Measurements from ENCODE around the gene OR1F1. TPM values are rescaled to one million over a fixed set of nuclear protein-coding genes. Genes with fewer than 3 reads are reported as not detected.

Gene OR1F1
- total RNA-seq (2022; extraction: Qiagen RNA extraction): 0.24 to 0.60 TPM (median 0.40 TPM) in 5 replicates

GRCh38 chr16:3187798-3188674, at the start of gene OR1F1:
TSS of gene OR1F1 (plus strand) at chr16:3188204.

GRCh38 chr16:3234857-3235561, 47.0 kb downstream of the OR1F1 start, which contains the start of gene ZNF200:
TSS of gene ZNF200 (minus strand) at chr16:3235158. CDS start at chr16:3233755, 1,403 bp downstream.

Other genes starting within 250 kb of the OR1F1 start
- gene KREMEN2, start 223.9 kb upstream of the OR1F1 start, total RNA-seq (2022; extraction: Qiagen RNA extraction): 0.74 to 2.4 TPM (median 2.2 TPM) in 5 replicates
- 29.3 to 49.0 TPM (median 45.3 TPM) in 5 replicates for gene PAQR4, start 218.9 kb upstream of the OR1F1 start, total RNA-seq (2022; extraction: Qiagen RNA extraction)
- 58.3 to 101 TPM (median 92.1 TPM) in 5 replicates for gene PKMYT1, start 207.8 kb upstream of the OR1F1 start, total RNA-seq (2022; extraction: Qiagen RNA extraction)
- gene CLDN9, start 175.3 kb upstream of the OR1F1 start, total RNA-seq (2022; extraction: Qiagen RNA extraction): 0.30 to 0.52 TPM (median 0.35 TPM) in 5 replicates
- gene CLDN6, start 170.0 kb upstream of the OR1F1 start, total RNA-seq (2022; extraction: Qiagen RNA extraction): 0.30 to 0.53 TPM (median 0.35 TPM) in 5 replicates
- gene TNFRSF12A, start 167.8 kb upstream of the OR1F1 start, total RNA-seq (2022; extraction: Qiagen RNA extraction): 461 to 723 TPM (median 621 TPM) in 5 replicates
- 204 to 258 TPM (median 252 TPM) in 5 replicates for gene HCFC1R1, start 164.3 kb upstream of the OR1F1 start, total RNA-seq (2022; extraction: Qiagen RNA extraction)
- 24.3 to 39.1 TPM (median 34.7 TPM) in 5 replicates for gene THOC6, start 164.2 kb upstream of the OR1F1 start, total RNA-seq (2022; extraction: Qiagen RNA extraction)
- not detected in 5 replicates for gene BICDL2, start 151.3 kb upstream of the OR1F1 start, total RNA-seq (2022; extraction: Qiagen RNA extraction)
- gene MMP25, start 141.6 kb upstream of the OR1F1 start, total RNA-seq (2022; extraction: Qiagen RNA extraction): 0.52 to 1.0 TPM (median 0.90 TPM) in 5 replicates
- 22.4 to 40.0 TPM (median 27.1 TPM) in 5 replicates for gene IL32, start 122.6 kb upstream of the OR1F1 start, total RNA-seq (2022; extraction: Qiagen RNA extraction)
- gene ZSCAN10, start 88.9 kb upstream of the OR1F1 start, total RNA-seq (2022; extraction: Qiagen RNA extraction): 0.03 to 0.05 TPM in 2 of 5 replicates, not detected in the others
- 10.8 to 15.5 TPM (median 14.6 TPM) in 5 replicates for gene ZNF205, start 75.6 kb upstream of the OR1F1 start, total RNA-seq (2022; extraction: Qiagen RNA extraction)
- gene ZNF213, start 53.2 kb upstream of the OR1F1 start, total RNA-seq (2022; extraction: Qiagen RNA extraction): 8.9 to 13.7 TPM (median 11.8 TPM) in 5 replicates
- 7.1 to 8.8 TPM (median 8.0 TPM) in 5 replicates for gene ZNF200, start 47.0 kb downstream of the OR1F1 start, total RNA-seq (2022; extraction: Qiagen RNA extraction)
- gene MEFV, start 68.4 kb downstream of the OR1F1 start, total RNA-seq (2022; extraction: Qiagen RNA extraction): not detected in 5 replicates
- gene ZNF263, start 95.3 kb downstream of the OR1F1 start, total RNA-seq (2022; extraction: Qiagen RNA extraction): 33.4 to 40.7 TPM (median 35.7 TPM) in 5 replicates
- 1.3 to 1.9 TPM (median 1.6 TPM) in 5 replicates for gene TIGD7, start 117.2 kb downstream of the OR1F1 start, total RNA-seq (2022; extraction: Qiagen RNA extraction)
- gene ZNF75A, start 117.3 kb downstream of the OR1F1 start, total RNA-seq (2022; extraction: Qiagen RNA extraction): 10.0 to 12.8 TPM (median 11.2 TPM) in 5 replicates
- not detected in 5 replicates for gene OR2C1, start 167.7 kb downstream of the OR1F1 start, total RNA-seq (2022; extraction: Qiagen RNA extraction)
- gene ZSCAN32, start 212.8 kb downstream of the OR1F1 start, total RNA-seq (2022; extraction: Qiagen RNA extraction): 10.7 to 18.4 TPM (median 15.1 TPM) in 5 replicates
- gene ZNF174, start 213.0 kb downstream of the OR1F1 start, total RNA-seq (2022; extraction: Qiagen RNA extraction): 11.4 to 13.7 TPM (median 13.1 TPM) in 5 replicates

All from A549 treated with CORT108297 at 1 μM for 4 hours (cell line).